Gastroesophageal sphincter (tissue), 4 donors: ENCODE data around the gene B4GALT5. TPM values are rescaled to one million over a fixed set of nuclear protein-coding genes. Genes with fewer than 3 reads are reported as not detected.
"Not testable (repeated sequence)": the region's sequence is repeated elsewhere in the genome, so short reads cannot be mapped to it uniquely, and the experiment has no call there.

Experiments used
- ATAC-seq: fragments of 150-250 bp; one replicate; pipeline ENCODE4 v1.9.1; 2016; ENCODE audit warnings: mild to moderate bottlenecking, moderate library complexity
- H3K27ac ChIP-seq, 4 donors: fragments of 200-600 bp; sonication (generic) in 3 of 4; 1 replicate in 3 of 4; 2 replicates in 1 of 4; pipeline ENCODE4 v1.5.1; 2016 to 2019
- H3K27me3 ChIP-seq: fragments of 200-600 bp; sonication (generic); one replicate; pipeline ENCODE4 v1.5.1; 2019
- H3K36me3 ChIP-seq, 2 donors: fragments of 200-600 bp; sonication (generic); one replicate each; pipeline ENCODE4 v1.5.1; 2019; ENCODE audit warnings: control low read depth in 1 of 2
- H3K4me1 ChIP-seq, 3 donors: fragments of 200-600 bp; sonication (generic); 1 replicate in 2 of 3; 2 replicates in 1 of 3; pipeline ENCODE4 v1.5.1; 2016 to 2019; ENCODE audit warnings: control low read depth in 2 of 3
- H3K4me3 ChIP-seq, 2 donors: fragments of 200-600 bp; sonication (generic); one replicate each; pipeline ENCODE4 v1.5.1; 2019; ENCODE audit warnings: mild to moderate bottlenecking in 1 of 2, moderate library complexity in 1 of 2
- H3K9me3 ChIP-seq, 3 donors: fragments of 200-600 bp; sonication (generic); one replicate each; pipeline ENCODE4 v1.5.1; 2017 to 2019; ENCODE audit warnings: control low read depth in 2 of 3
- EP300 ChIP-seq: sonication (generic); formaldehyde crosslinking; IDR thresholded peaks from one replicate; pipeline ENCODE4 v1.6.1; 2017; ENCODE audit warnings: antibody characterized with exemption, mild to moderate bottlenecking
- POLR2A ChIP-seq, 2 donors: fragments of 450-650 bp; IDR thresholded peaks; one replicate each; pipeline ENCODE4 v1.6.1; 2017; ENCODE audit warnings: antibody characterized with exemption in 2 of 2, mild to moderate bottlenecking in 2 of 2, moderate library complexity in 1 of 2
- POLR2AphosphoS5 ChIP-seq: sonication (generic); formaldehyde crosslinking; IDR thresholded peaks from one replicate; pipeline ENCODE4 v1.6.1; 2017; ENCODE audit warnings: antibody characterized with exemption
- WGBS, 2 donors: methylation state at CpG; one replicate each; pipeline ENCODE4 v1.1.5; 2018; ENCODE audit warnings: low coverage in 1 of 2; 5-methylcytosine and 5-hydroxymethylcytosine counted together
- total RNA-seq, 4 donors: library from RNA; depleted of rRNA; stranded (reverse); fragments of >200 nt; gene quantifications; one replicate each; pipeline ENCODE4 v1.1.0, GENCODE V29; 2016
- TF ChIP-seq, protein P1 (sequence below), 4 experiments: fragments of 200-600 bp in 2 of 4; fragments of 450-650 bp in 2 of 4; sonication (generic) in 1 of 4; IDR thresholded peaks; one replicate each; pipeline ENCODE4 v1.5.1; 2017 to 2019; ENCODE audit warnings: antibody characterized with exemption in 4 of 4, mild to moderate bottlenecking in 2 of 4, moderate library complexity in 2 of 4

The B4GALT5 gene
- total RNA-seq, 4 donors from 2014 or later = 20.2 to 35.6 (median 28.8) TPM

DNA sequence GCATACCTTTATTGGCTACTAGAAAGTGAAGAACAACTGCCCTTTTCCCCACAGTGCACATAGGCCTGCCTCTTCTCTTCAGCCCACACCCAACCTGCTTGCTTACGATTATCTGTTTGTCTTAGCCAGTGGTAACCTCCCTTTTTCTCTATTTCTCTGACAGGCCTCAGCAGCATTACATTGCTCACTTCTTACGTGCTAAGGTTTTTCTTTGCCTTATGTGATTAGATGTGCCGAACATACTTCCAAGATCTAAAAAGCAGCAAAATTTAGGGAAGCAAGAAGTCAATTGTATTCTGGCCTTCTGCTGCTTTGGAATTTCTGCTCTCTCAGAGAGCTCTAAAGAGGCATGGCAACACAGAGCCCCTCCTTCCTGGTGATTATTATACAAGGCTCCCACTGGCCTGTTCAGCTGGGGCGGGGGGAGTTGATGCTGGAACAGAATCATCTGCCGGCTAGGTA, 7.0 kb downstream of the B4GALT5 start:
- no peak for ATAC-seq
- Histone ChIP-seq H3K36me3 (no peaks in the 10 kb centered on the region), H3K4me1 (peaks cover 3 to 74% (median 21%) of the 10 kb centered on the region in 3 donors), H3K27me3 (no peaks in the 10 kb centered on the region), H3K27ac (peak overlapping the region; percentile 18 to 57 (median 40)), H3K4me3 (no peak overlapping the region), H3K9me3 (no peaks in the 10 kb centered on the region)
- TF ChIP-seq EP300 = no peak
- TF ChIP-seq POLR2A (IDR thresholded peaks at IDR 0.05) = no peak
- no peak for TF ChIP-seq POLR2AphosphoS5
- TF ChIP-seq, protein P1, sequence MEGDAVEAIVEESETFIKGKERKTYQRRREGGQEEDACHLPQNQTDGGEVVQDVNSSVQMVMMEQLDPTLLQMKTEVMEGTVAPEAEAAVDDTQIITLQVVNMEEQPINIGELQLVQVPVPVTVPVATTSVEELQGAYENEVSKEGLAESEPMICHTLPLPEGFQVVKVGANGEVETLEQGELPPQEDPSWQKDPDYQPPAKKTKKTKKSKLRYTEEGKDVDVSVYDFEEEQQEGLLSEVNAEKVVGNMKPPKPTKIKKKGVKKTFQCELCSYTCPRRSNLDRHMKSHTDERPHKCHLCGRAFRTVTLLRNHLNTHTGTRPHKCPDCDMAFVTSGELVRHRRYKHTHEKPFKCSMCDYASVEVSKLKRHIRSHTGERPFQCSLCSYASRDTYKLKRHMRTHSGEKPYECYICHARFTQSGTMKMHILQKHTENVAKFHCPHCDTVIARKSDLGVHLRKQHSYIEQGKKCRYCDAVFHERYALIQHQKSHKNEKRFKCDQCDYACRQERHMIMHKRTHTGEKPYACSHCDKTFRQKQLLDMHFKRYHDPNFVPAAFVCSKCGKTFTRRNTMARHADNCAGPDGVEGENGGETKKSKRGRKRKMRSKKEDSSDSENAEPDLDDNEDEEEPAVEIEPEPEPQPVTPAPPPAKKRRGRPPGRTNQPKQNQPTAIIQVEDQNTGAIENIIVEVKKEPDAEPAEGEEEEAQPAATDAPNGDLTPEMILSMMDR (IDR thresholded peaks at IDR 0.05) = no peak
- 31 to 35% methylated on average over 4 to 5 of the region's 5 CpGs for WGBS, 2 donors

- H3K36me3 ChIP-seq, H3K27ac ChIP-seq, H3K9me3 ChIP-seq, H3K27me3 ChIP-seq, H3K4me3 ChIP-seq, ATAC-seq: not testable (repeated sequence)
- 88% methylated on average over 5 of the region's 5 CpGs; no CpG with 5 or more reads in 1 of the 2 donors for WGBS, 2 donors
- H3K4me1 ChIP-seq = peaks cover 3 to 74% (median 22%) of the 10 kb centered on the region in 3 donors
These were observed 7.8 kb downstream of the B4GALT5 start for GRCh38 chr20:49705893-49706292.

DNA sequence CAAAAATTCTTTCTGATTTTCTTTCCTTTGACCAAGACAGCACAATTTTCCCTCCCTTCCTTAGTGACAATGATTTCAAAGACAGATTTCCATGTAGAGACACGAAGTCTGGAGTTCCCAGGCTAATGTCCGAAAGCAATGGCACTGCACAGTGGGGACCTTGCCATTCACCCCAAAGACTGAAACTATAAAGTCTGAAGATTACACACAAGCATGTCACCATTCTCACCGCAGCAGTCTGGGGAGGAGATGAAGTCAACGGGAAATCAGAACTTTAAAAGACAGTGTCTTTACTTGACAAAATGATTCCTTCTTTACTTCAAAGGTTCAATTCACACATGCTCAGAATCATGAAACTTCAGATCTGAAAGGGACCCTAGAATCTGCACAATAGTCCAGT, 8.3 kb downstream of the B4GALT5 start:
- peaks cover 3 to 74% (median 23%) of the 10 kb centered on the region in 3 donors for H3K4me1 ChIP-seq
- no peak overlapping the region for H3K4me3 ChIP-seq
- H3K27me3 ChIP-seq = no peaks in the 10 kb centered on the region
- TF ChIP-seq, protein P1 (IDR thresholded peaks at IDR 0.05) = no peak
- TF ChIP-seq POLR2AphosphoS5 (no peak), EP300 (no peak), POLR2A (IDR thresholded peaks at IDR 0.05) (no peak)
- H3K27ac ChIP-seq = no peak overlapping the region
- 64 to 68% methylated on average over 3 of the region's 4 CpGs for WGBS, 2 donors
- no peaks in the 10 kb centered on the region for H3K9me3 ChIP-seq
- no peaks in the 10 kb centered on the region for H3K36me3 ChIP-seq
- no peak for ATAC-seq

DNA sequence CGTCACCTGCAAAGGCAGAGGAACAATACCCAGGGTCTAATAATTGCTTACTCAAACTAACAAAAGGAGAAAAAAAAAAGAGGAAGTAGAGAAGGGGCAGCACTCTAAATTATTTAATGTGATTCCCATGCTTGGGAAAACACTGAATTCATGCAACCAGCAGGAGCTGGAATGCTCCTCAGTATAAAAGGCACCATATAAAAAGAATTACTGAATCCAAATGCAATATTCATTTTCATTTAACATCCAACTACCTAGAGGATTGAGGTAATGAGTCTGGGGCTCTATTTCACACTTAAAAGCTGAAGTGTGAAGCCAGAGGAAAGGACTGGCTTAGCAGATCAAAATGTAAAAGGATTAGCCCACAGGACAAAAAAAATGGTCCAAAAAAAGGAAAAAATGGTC, 8.7 kb downstream of the B4GALT5 start:
- H3K4me1 ChIP-seq = peaks cover 3 to 74% (median 25%) of the 10 kb centered on the region in 3 donors
- WGBS, 2 donors = 83% methylated on average over 1 of the region's 1 CpG; no CpG with 5 or more reads in 1 of the 2 donors

DNA sequence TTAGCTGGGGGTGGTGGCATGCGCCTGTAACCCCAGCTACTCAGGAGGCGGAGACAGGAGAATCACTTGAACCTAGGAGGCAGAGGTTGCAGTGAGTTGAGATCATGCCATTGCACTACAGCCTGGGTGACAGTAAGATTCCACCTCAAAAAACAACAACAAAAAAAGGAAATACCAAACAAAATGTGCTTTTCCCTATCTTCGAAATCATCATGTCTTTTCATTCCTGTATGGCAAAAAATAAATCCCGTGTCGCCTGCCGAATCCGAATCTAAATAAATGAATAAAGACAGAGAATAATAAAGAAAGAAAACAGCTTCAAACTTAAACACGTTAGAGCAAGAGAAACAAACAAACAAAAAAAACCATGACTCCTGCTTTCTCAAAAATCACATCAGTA, 11.8 kb downstream of the B4GALT5 start:
- H3K9me3 ChIP-seq = no peaks in the 10 kb centered on the region
- ATAC-seq = no peak
- TF ChIP-seq EP300 (no peak), POLR2AphosphoS5 (no peak), POLR2A (IDR thresholded peaks at IDR 0.05) (no peak)
- TF ChIP-seq, protein P1 (IDR thresholded peaks at IDR 0.05) = no peak

More for the DNA sequence above, 8.7 kb downstream of the B4GALT5 start:
- ATAC-seq = no peak
- Histone ChIP-seq H3K36me3 (no peaks in the 10 kb centered on the region), H3K4me3 (no peak overlapping the region), H3K27ac (no peak overlapping the region), H3K9me3 (no peaks in the 10 kb centered on the region), H3K27me3 (no peaks in the 10 kb centered on the region)
- TF ChIP-seq, protein P1 (IDR thresholded peaks at IDR 0.05) = no peak
- TF ChIP-seq POLR2A (IDR thresholded peaks at IDR 0.05) (no peak), POLR2AphosphoS5 (no peak), EP300 (no peak)

More for the DNA sequence above, 11.8 kb downstream of the B4GALT5 start:
- peaks cover 3 to 74% (median 24%) of the 10 kb centered on the region in 3 donors for H3K4me1 ChIP-seq
- H3K4me3 ChIP-seq = no peak overlapping the region
- H3K36me3 ChIP-seq = no peaks in the 10 kb centered on the region
- 76 to 85% methylated on average over 5 to 8 of the region's 8 CpGs for WGBS, 2 donors
- H3K27me3 ChIP-seq = no peaks in the 10 kb centered on the region
- H3K27ac ChIP-seq = no peak overlapping the region
